HepG2 (cell line): ENCODE measurements around the gene DCAF12L2. TPM values are rescaled to one million over a fixed set of nuclear protein-coding genes. Genes with fewer than 3 reads are reported as not detected.

Experiments used
- ATAC-seq: fragments of 200-7000 bp; cut with Tn5 transposase; 3 replicates; pipeline ENCODE4 v1.9.1; 2020; ENCODE audit warnings: mild to moderate bottlenecking, moderate library complexity
- BruUV-seq: library from RNA; stranded (reverse); fragments of 400-500 nt; replicated peaks from 2 replicates; lab custom pipeline; 2021; lab: Mats Ljungman, UMichigan
- CTCF ChIA-PET: fragments of 300-600 bp; formaldehyde crosslinking; extraction: SDS; loops from one replicate; lab custom pipeline; 2021; ENCODE audit warnings: low total read pairs, inconsistent platforms, low intra/inter-chr PET ratio; lab: Yijun Ruan, JAX
- POLR2A ChIA-PET: fragments of 350-600 bp; sonication (Branson Sonifier 250); formaldehyde crosslinking; loops from one replicate; lab custom pipeline; 2020; ENCODE audit warnings: antibody characterized with exemption, inconsistent platforms; lab: Yijun Ruan, JAX
- DNase-seq: peaks from one replicate; pipeline ENCODE4 v3.0.0-alpha.2; 2015; ENCODE audit warnings: low spot score
- FAIRE-seq: peaks from 3 replicates; lab custom pipeline; 2011; peaks lifted over from hg19 to GRCh38; lab: Jason Lieb, UNC
- H2AFZ ChIP-seq: one replicate; pipeline ENCODE4 v1.6.1; 2011; ENCODE audit warnings: low read length, inconsistent platforms
- H3K27ac ChIP-seq: fragments of 300-600 bp; 3 replicates; pipeline ENCODE4 v1.8.0; 2011; ENCODE audit warnings: mixed run types, mild to moderate bottlenecking, mixed read lengths, low read length, inconsistent platforms; ENCODE audit not compliant: insufficient read depth; ENCODE audit errors: extremely low read length
- H3K27me3 ChIP-seq, 2 experiments: fragments of 200-600 bp in 1 of 2; 2 replicates in 1 of 2; 3 replicates in 1 of 2; pipeline versions ENCODE4 v1.6.0 to v1.8.0; 2011; ENCODE audit warnings: low read length in 2 of 2, mild to moderate bottlenecking in 2 of 2, moderate library complexity in 2 of 2, inconsistent platforms in 1 of 2; ENCODE audit not compliant: insufficient read depth in 2 of 2, control insufficient read depth in 1 of 2
- H3K36me3 ChIP-seq, 2 experiments: fragments of 200-600 bp in 1 of 2; replicated peaks in 1 of 2; 2 replicates in 1 of 2; 3 replicates in 1 of 2; pipeline versions ENCODE4 v1.5.1 to v1.8.0; 2011; ENCODE audit warnings: low read length in 2 of 2, inconsistent platforms in 1 of 2; ENCODE audit not compliant: insufficient read depth in 2 of 2, control insufficient read depth in 1 of 2
- H3K4me1 ChIP-seq: 2 replicates; pipeline ENCODE4 v1.5.1; 2012; ENCODE audit warnings: low read length, inconsistent platforms; ENCODE audit not compliant: insufficient read depth
- H3K4me2 ChIP-seq: 2 replicates; pipeline ENCODE4 v1.6.0; 2011; ENCODE audit warnings: low read depth, low read length, inconsistent platforms
- H3K4me3 ChIP-seq, 3 experiments: fragments of 200-600 bp in 1 of 3; sonication (generic), shearing (Covaris generic) in 1 of 3; replicated peaks in 1 of 3; 2 replicates each; pipeline ENCODE4 v1.5.1; 2011 to 2016; ENCODE audit warnings: low read length in 3 of 3, inconsistent platforms in 2 of 3, low read depth in 2 of 3, mild to moderate bottlenecking in 2 of 3, control low read depth in 1 of 3, mixed read lengths in 1 of 3; ENCODE audit not compliant: insufficient read depth in 1 of 3
- H3K79me2 ChIP-seq: one replicate; pipeline ENCODE4 v1.6.1; 2011; ENCODE audit warnings: low read length, inconsistent platforms; ENCODE audit not compliant: insufficient read depth
- H3K9ac ChIP-seq: 2 replicates; pipeline ENCODE4 v1.6.0; 2011; ENCODE audit warnings: mild to moderate bottlenecking, low read depth, low read length, inconsistent platforms; ENCODE audit not compliant: insufficient read depth
- H3K9me3 ChIP-seq: 2 replicates; pipeline ENCODE4 v1.5.1; 2012; ENCODE audit warnings: mild to moderate bottlenecking, low read length
- H4K20me1 ChIP-seq: 2 replicates; pipeline ENCODE4 v1.6.0; 2011; ENCODE audit warnings: inconsistent platforms, mild to moderate bottlenecking, low read length, moderate library complexity; ENCODE audit not compliant: insufficient read depth
- CEBPB ChIP-seq: IDR thresholded peaks from 2 replicates; pipeline ENCODE4 v1.6.1; 2011; ENCODE audit warnings: low read depth, low read length, improper control_type of control experiment, borderline replicate concordance
- CENPX ChIP-seq: sonication (generic); formaldehyde crosslinking; IDR thresholded peaks from 2 replicates; pipeline ENCODE4 v1.9.0; 2021; ENCODE audit warnings: mild to moderate bottlenecking, missing genetic modification reagents, moderate library complexity
- CHCHD3 ChIP-seq: sonication (generic); formaldehyde crosslinking; IDR thresholded peaks from 2 replicates; pipeline ENCODE4 v1.8.0; 2022; ENCODE audit warnings: mild to moderate bottlenecking, missing genetic modification reagents, moderate library complexity
- CREM ChIP-seq, 2 experiments: sonication (generic) in 1 of 2; formaldehyde crosslinking in 1 of 2; IDR thresholded peaks; 2 replicates each; pipeline versions ENCODE4 v1.4.0 to v1.6.1; 2016 to 2020; ENCODE audit warnings: antibody characterized with exemption in 1 of 2, mild to moderate bottlenecking in 1 of 2, missing genetic modification reagents in 1 of 2
- FIP1L1 ChIP-seq: fragments of 200-400 bp; formaldehyde crosslinking; IDR thresholded peaks from 2 replicates; pipeline ENCODE4 v1.6.1; 2018; ENCODE audit warnings: low read depth, mild to moderate bottlenecking, low read length, moderate library complexity, borderline replicate concordance; ENCODE audit not compliant: insufficient read depth
- KLF6 ChIP-seq: IDR thresholded peaks from 2 replicates; pipeline ENCODE4 v1.8.0; 2016; ENCODE audit warnings: missing biosample characterization, missing genetic modification reagents
- RAD51 ChIP-seq: fragments of 450-650 bp; IDR thresholded peaks from 2 replicates; pipeline ENCODE4 v1.6.1; 2016; ENCODE audit warnings: borderline replicate concordance
- TAF1 ChIP-seq: sonication (generic); formaldehyde crosslinking; IDR thresholded peaks from 2 replicates; pipeline ENCODE4 v1.4.0; 2020; ENCODE audit warnings: missing genetic modification reagents
- TCF7 ChIP-seq: sonication (generic); IDR thresholded peaks from 2 replicates; pipeline ENCODE4 v1.6.1; 2016; ENCODE audit warnings: antibody characterized with exemption, low read depth
- TP53 ChIP-seq: sonication (generic); formaldehyde crosslinking; conservative IDR thresholded peaks from 2 replicates; pipeline ENCODE4 v1.4.0; 2020; ENCODE audit warnings: missing genetic modification reagents
- ZKSCAN1 ChIP-seq: fragments of 150-350 bp; IDR thresholded peaks from 2 replicates; pipeline ENCODE4 v1.6.1; 2014; ENCODE audit warnings: low read length
- ZNF235 ChIP-seq: sonication (generic); formaldehyde crosslinking; IDR thresholded peaks from 2 replicates; pipeline ENCODE4 v1.8.1; 2023; ENCODE audit warnings: mild to moderate bottlenecking, missing genetic modification reagents, borderline replicate concordance
- ZNF510 ChIP-seq: sonication (generic); formaldehyde crosslinking; IDR thresholded peaks from 2 replicates; pipeline ENCODE4 v1.4.0; 2020; ENCODE audit warnings: low read depth, mild to moderate bottlenecking, missing genetic modification reagents
- ZNF557 ChIP-seq: sonication (generic); formaldehyde crosslinking; IDR thresholded peaks from 2 replicates; pipeline ENCODE4 v1.4.0; 2020; ENCODE audit warnings: missing genetic modification reagents
- ZNF660 ChIP-seq: sonication (generic); formaldehyde crosslinking; IDR thresholded peaks from 2 replicates; pipeline ENCODE4 v1.5.1; 2020; ENCODE audit warnings: mild to moderate bottlenecking, low read depth, missing genetic modification reagents, borderline replicate concordance
- ZNF776 ChIP-seq: sonication (generic); formaldehyde crosslinking; IDR thresholded peaks from 2 replicates; pipeline ENCODE4 v1.4.0; 2020; ENCODE audit warnings: mild to moderate bottlenecking, missing genetic modification reagents
- ZNF879 ChIP-seq: sonication (generic); formaldehyde crosslinking; IDR thresholded peaks from 2 replicates; pipeline ENCODE4 v1.8.1; 2023; ENCODE audit warnings: missing genetic modification reagents
- WGBS: methylation state at CpG from one replicate; pipeline ENCODE4 v1.1.6; 2017; ENCODE audit warnings: low lambda C conversion rate; 5-methylcytosine and 5-hydroxymethylcytosine counted together
- in situ Hi-C: cut with HindIII; loops from 2 replicates; pipeline ENCODE4 v1.10.0; 2017; ENCODE audit warnings: low pct_unique_long_range_greater_than_20kb; ENCODE audit not compliant: extremely low pct_ligation_motif_present
- intact Hi-C: fragments of 100-400 bp; cut with micrococcal nuclease; formaldehyde crosslinking; loops from one replicate; pipeline ENCODE4 v1.10.0; 2022; ENCODE audit not compliant: unreplicated experiment
- polyA plus RNA-seq, 8 experiments: library from polyadenylated mRNA; depleted of rRNA in 3 of 8; stranded (reverse) in 7 of 8; unstranded in 1 of 8; fragments of >200 nt; fragmentation: Illumina TruSeq in 4 of 8; extraction: Trizol in 4 of 8; gene quantifications; 2 replicates each; pipeline versions ENCODE4 v1.2.1 to v1.2.3, GENCODE V29; 2011 to 2016; ENCODE audit warnings: low read depth in 4 of 8, missing spikeins in 1 of 8, mixed read lengths in 1 of 8; ENCODE audit not compliant: insufficient read depth in 1 of 8
- total RNA-seq, 5 experiments: library from RNA; depleted of rRNA; stranded (reverse); fragments of >200 nt; fragmentation: Illumina TruSeq; extraction: Trizol; gene quantifications; 2 replicates each; pipeline ENCODE4 v1.2.3, GENCODE V29; 2016; ENCODE audit warnings: low read depth in 1 of 5
- TF ChIP-seq, protein P1 (sequence below): sonication (generic); formaldehyde crosslinking; IDR thresholded peaks from 2 replicates; pipeline ENCODE4 v1.5.1; 2020; ENCODE audit warnings: mild to moderate bottlenecking, moderate library complexity, missing genetic modification reagents
- TF ChIP-seq, protein P2 (sequence below): sonication (generic); formaldehyde crosslinking; IDR thresholded peaks from 2 replicates; pipeline ENCODE4 v1.8.0; 2022; ENCODE audit warnings: mild to moderate bottlenecking, missing genetic modification reagents, moderate library complexity

Gene DCAF12L2
- total and polyA plus RNA-seq, 2 of the 13 experiments (the other 11 are each of a cell fraction or from before 2014, with no cell fraction given), result not detected

DNA sequence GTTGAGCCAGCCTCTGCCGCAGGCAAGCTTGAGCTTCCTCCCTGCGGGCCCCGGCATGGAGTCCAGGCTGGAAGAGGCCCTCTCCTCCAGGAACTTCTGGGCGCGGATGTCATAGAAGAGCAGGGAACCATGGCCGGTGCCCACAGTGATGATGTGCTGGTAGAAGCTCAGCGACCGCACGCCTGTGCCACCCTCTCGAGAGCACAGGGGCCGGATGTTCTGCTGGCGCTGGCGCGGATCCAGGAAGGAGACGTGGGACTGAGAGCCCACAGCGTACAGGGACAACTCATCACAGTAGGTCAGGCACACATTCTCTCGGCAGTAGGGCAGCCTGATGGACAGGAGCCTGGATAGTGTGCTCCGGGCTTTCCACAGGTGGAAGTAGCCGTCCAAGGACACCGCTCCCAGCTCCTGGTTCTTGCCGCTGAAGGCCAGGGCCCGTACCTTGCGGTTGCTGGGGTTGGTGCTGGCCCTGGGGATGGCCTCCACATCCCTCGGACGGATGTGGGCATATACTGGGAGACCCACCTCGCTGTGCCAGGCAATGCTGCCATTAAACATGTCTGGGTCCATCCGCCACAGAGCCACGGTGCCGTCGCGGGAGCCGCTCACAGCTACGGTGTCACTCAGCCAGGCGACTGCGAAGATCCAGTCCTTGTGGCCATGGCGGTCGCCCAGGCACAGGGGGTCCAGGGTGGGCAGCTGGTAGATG, 1.2 kb downstream of the DCAF12L2 start:
- CTCF ChIA-PET, result no interaction called here
- Histone ChIP-seq H3K27ac (no peak overlapping the region), H3K9ac (no peak overlapping the region), H3K4me1 (no peaks in the 10 kb centered on the region), H3K4me2 (no peak overlapping the region), H3K36me3 (no peaks in the 10 kb centered on the region), H3K9me3 (no peaks in the 10 kb centered on the region; the same call in 1 of the 2 replicates), H2AFZ (no peak overlapping the region), H3K79me2 (no peaks in the 10 kb centered on the region), H4K20me1 (no peaks in the 10 kb centered on the region), H3K27me3 (no peaks in the 10 kb centered on the region), H3K4me3 (no peak overlapping the region)
- 47% methylated on average over 3 of the region's 37 CpGs for WGBS
- POLR2A ChIA-PET, result no interaction called here
- FAIRE-seq (no peak), DNase-seq (no peak), ATAC-seq (no peak)
- intact Hi-C loops, result no loop called here
- in situ Hi-C loops, result no loop called here
- TF ChIP-seq KLF6 (CRISPR knock-in tag) (no peak), TAF1 (CRISPR knock-in tag) (no peak), TCF7 (no peak), TP53 (CRISPR knock-in tag) (no peak), ZNF776 (CRISPR knock-in tag) (no peak), CENPX (CRISPR knock-in tag) (no peak), ZNF557 (CRISPR knock-in tag) (no peak), CREM (IDR thresholded peaks at IDR 0.05) (no peak), CREM (CRISPR knock-in tag; IDR thresholded peaks at IDR 0.05) (no peak), ZNF510 (CRISPR knock-in tag) (no peak), ZNF879 (CRISPR knock-in tag) (no peak), CHCHD3 (CRISPR knock-in tag) (no peak), FIP1L1 (no peak), RAD51 (no peak), ZNF235 (CRISPR knock-in tag) (no peak), ZKSCAN1 (no peak), CEBPB (no peak), ZNF660 (no peak)
- TF ChIP-seq, protein P1, sequence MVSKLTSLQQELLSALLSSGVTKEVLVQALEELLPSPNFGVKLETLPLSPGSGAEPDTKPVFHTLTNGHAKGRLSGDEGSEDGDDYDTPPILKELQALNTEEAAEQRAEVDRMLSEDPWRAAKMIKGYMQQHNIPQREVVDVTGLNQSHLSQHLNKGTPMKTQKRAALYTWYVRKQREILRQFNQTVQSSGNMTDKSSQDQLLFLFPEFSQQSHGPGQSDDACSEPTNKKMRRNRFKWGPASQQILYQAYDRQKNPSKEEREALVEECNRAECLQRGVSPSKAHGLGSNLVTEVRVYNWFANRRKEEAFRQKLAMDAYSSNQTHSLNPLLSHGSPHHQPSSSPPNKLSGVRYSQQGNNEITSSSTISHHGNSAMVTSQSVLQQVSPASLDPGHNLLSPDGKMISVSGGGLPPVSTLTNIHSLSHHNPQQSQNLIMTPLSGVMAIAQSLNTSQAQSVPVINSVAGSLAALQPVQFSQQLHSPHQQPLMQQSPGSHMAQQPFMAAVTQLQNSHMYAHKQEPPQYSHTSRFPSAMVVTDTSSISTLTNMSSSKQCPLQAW (CRISPR knock-in tag), result no peak
- TF ChIP-seq, protein P2, sequence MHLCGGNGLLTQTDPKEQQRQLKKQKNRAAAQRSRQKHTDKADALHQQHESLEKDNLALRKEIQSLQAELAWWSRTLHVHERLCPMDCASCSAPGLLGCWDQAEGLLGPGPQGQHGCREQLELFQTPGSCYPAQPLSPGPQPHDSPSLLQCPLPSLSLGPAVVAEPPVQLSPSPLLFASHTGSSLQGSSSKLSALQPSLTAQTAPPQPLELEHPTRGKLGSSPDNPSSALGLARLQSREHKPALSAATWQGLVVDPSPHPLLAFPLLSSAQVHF, result no peak
- no TSS peak for BruUV-seq
